Umbilical cord (tissue), 2 donors: ENCODE measurements around the gene LMBR1L. TPM values are rescaled to one million over a fixed set of nuclear protein-coding genes. Genes with fewer than 3 reads are reported as not detected.

ENCODE experiments used
- DNase-seq: peaks from one replicate; pipeline ENCODE4 v3.0.0-alpha.2; 2015; ENCODE audit warnings: low spot score
- total RNA-seq: library from RNA; depleted of rRNA; stranded (reverse); fragments of >200 nt; gene quantifications from one replicate; pipeline ENCODE4 v1.2.3, GENCODE V29; 2014; ENCODE audit warnings: low replicate concordance; ENCODE audit not compliant: insufficient read depth

LMBR1L gene
- total RNA-seq, 1 donor from 2014 or later = 64.8 TPM

- no peak for DNase-seq
Measured at GRCh38 chr12:49054096-49054495, 56.6 kb downstream of the LMBR1L start.

- DNase-seq = no peak
Measured at GRCh38 chr12:49052451-49053208, 58.0 kb downstream of the LMBR1L start.

- no peak for DNase-seq
Measured at GRCh38 chr12:49051777-49052438, 58.7 kb downstream of the LMBR1L start.

GRCh38 chr12:49051373-49051764, 59.3 kb downstream of the LMBR1L start:
- no peak for DNase-seq

DNA sequence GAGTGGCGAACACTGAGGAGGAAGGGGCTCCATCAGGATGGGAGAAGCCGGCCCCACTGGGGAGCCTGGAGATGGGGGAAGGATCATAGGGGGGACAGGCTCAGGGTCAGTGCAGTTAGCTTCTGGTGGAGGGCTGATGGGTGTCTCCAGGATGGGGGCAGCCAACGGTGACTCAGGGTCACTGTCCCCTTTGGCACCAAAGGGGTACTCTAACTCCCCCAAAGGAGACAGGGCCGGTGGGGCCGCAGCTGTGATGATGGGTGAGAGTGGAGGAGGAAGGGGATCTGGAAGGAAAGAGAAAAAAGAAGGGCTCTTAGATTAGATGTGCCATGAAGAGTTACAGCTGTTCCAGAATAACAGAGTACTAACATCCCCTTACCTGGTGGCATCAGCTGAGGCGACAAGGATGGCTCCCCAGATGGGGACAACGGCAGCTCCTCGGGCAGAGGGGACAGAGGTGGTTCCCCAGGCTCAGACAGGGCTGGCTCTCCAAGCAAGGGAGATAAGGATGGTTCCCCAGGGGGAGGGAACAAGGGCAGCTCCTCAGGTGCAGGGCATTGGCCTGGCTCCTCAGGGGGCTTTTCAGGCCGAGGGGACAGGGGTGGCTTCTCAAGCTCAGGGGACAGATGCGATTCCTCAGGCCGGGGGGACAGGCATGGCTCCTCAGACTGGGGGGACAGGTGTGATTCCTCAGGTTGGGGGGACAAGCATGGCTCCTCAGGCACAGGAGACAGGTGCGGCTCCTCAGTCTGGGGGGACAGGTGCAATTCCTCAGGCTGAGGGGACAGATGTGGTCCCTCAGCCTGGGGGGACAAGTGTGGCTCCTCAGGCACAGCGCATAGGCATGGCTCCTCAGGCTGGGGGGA, 59.9 kb downstream of the LMBR1L start:
- DNase-seq = no peak

DNA sequence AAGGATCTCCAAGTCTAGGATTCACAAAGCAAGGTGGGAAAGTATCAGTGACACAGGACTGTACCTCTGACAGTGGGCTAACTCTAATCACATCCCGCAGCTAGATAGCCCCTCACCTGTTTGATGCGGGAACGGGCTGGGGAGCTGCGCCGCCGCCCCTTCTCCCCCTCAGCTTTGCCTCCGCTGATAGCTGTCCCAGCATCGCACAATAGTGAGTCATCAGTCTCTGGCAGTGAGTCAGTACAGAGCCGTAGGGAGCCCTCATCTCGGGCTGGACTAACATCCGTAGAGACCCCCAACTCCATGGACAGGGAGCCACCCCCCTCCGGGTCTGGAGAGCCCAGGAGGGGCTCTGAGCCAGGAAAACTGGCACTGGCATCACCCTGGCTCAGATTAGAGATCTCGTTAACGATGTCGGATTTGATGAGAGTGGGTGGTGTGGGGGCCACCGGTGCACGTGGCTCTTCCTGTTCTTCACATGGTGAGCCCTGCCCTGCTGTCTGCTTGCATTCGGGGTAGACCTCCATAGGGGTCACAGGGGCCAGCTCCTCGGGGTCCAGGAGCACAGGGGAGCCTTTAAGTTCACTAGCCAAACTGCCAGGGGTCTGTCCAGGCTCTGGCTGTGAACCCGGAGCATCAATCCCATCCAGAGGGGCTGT, 61.0 kb downstream of the LMBR1L start:
- DNase-seq = no peak

- DNase-seq = no peak
Measured at GRCh38 chr12:49048953-49049352, 61.7 kb downstream of the LMBR1L start.

Other genes starting within 250 kb of the LMBR1L start
- gene RND1, start 245.0 kb downstream of the LMBR1L start, total RNA-seq = 5.8 TPM
- 47.4 TPM for gene FKBP11, start 185.4 kb downstream of the LMBR1L start, total RNA-seq
- 25.3 TPM for gene ARF3, start 153.4 kb downstream of the LMBR1L start, total RNA-seq
- 0.72 TPM for gene WNT10B, start 139.1 kb downstream of the LMBR1L start, total RNA-seq
- gene WNT1, start 132.5 kb downstream of the LMBR1L start, total RNA-seq = not detected
- gene DDN, start 111.5 kb downstream of the LMBR1L start, total RNA-seq = 5.5 TPM
- gene PRKAG1, start 92.1 kb downstream of the LMBR1L start, total RNA-seq = 52.7 TPM
- gene KMT2D, start 50.1 kb downstream of the LMBR1L start, total RNA-seq = 22.4 TPM
- 3.9 TPM for gene RHEBL1, start 40.9 kb downstream of the LMBR1L start, total RNA-seq
- 2.9 TPM for gene DHH, start 16.0 kb downstream of the LMBR1L start, total RNA-seq
- gene TUBA1B, start 20.5 kb upstream of the LMBR1L start, total RNA-seq = 560 TPM
- 562 TPM for gene TUBA1A, start 78.2 kb upstream of the LMBR1L start, total RNA-seq
- 64.3 TPM for gene TUBA1C, start 154.2 kb upstream of the LMBR1L start, total RNA-seq
- 0.72 TPM for gene PRPH, start 184.3 kb upstream of the LMBR1L start, total RNA-seq
- 6.3 TPM for gene TROAP, start 212.4 kb upstream of the LMBR1L start, total RNA-seq
- gene C1QL4, start 226.3 kb upstream of the LMBR1L start, total RNA-seq = 1.4 TPM
- gene DNAJC22, start 236.0 kb upstream of the LMBR1L start, total RNA-seq = 5.1 TPM